ENCODE results near the gene PRPF39. TPM values are rescaled to one million over a fixed set of nuclear protein-coding genes. Genes with fewer than 3 reads are reported as not detected.

The PRPF39 gene
- total RNA-seq, 1 donor from 2014 or later = 42.6 TPM

- DNase-seq (ENCODE audit: low read depth) (no peak), FAIRE-seq (no peak)
- no peak overlapping the region for H3K4me3 ChIP-seq (ENCODE audit: insufficient read depth, low read depth, low read length)
- H3K27me3 ChIP-seq (ENCODE audit: insufficient read depth, low read length) = no peaks in the 10 kb centered on the region
- peaks cover 20% of the 10 kb centered on the region for H3K36me3 ChIP-seq (ENCODE audit: insufficient read depth, low read length)
- no peaks in the 10 kb centered on the region for H3K4me1 ChIP-seq (ENCODE audit: insufficient read depth, low read length)
- Mint-ChIP-seq H3K4me3 (ENCODE audit: unreplicated experiment) (no peak overlapping the region), H3K27ac (ENCODE audit: unreplicated experiment) (no peak overlapping the region), H3K9me3 (ENCODE audit: unreplicated experiment) (no peaks in the 10 kb centered on the region), H3K27me3 (ENCODE audit: low read depth, unreplicated experiment) (no peaks in the 10 kb centered on the region), H3K36me3 (ENCODE audit: low read depth, unreplicated experiment) (peaks cover 6% of the 10 kb centered on the region), H3K4me1 (ENCODE audit: low read depth, unreplicated experiment) (peaks cover 1% of the 10 kb centered on the region)
- no peak overlapping the region for H3K4me2 ChIP-seq (ENCODE audit: low read length)
- H4K20me1 ChIP-seq (ENCODE audit: insufficient read depth, low read length) = peaks cover 3% of the 10 kb centered on the region
- H3K9me3 ChIP-seq (ENCODE audit: insufficient read depth, low read depth, low read length) = no peaks in the 10 kb centered on the region
- H3K9ac ChIP-seq (ENCODE audit: low read length) = no peak overlapping the region
- H3K79me2 ChIP-seq (ENCODE audit: insufficient read depth, low read length) = peaks cover 24% of the 10 kb centered on the region
- no peak overlapping the region for H2AFZ ChIP-seq (ENCODE audit: low read depth, low read length)
- TF ChIP-seq EZH2 (IDR thresholded peaks at IDR 0.05; ENCODE audit: insufficient read depth, low read length) = no peak
- no peak for TF ChIP-seq CTCF (IDR thresholded peaks at IDR 0.05; ENCODE audit: insufficient read depth, low read depth, low read length)
- no peak overlapping the region for H3K27ac ChIP-seq (ENCODE audit: low read depth, low read length)
These were observed 20.6 kb downstream of the PRPF39 start for GRCh38 chr14:45104561-45104960.

DNA sequence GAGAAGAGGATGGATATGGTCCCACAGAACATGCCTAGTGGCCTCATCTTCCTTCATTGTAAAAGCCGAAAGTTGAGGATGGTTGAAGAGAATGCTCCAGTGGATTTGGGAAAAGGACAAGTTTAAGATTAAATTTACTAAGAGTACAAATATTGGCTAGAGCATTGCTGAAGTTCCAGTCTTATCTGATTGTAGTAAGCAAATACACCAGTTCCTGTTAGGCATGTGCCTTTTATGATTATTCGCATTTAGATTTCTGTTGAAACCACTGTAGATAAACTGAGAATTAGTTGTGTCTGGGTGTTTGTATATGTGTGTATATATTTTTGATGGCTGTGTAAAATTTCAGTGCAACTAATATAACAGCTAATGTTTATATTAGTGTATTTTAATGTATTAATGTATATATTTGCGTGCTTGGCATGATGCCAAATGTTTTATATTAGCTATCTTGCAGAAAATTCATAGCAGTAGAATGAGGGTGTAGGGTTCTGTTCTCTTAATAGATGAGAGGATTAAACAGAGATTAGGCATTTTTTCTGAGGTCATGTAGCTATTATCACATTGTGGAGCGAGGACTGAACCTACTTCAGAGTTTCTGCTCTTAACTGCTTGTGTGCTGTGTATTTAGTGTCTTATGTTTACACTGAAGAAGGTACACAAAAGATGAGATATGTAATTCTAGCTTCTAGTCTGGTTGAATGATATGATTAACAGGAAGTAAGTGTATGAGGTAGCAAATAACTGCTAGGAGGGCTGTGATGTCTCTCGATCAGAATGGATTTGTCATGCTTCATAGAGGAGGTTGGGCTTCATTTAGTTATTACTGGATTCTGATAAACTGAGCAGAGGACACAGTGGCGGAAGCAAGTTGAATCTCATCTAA is 29.2 kb downstream of the PRPF39 start:
- Histone ChIP-seq H3K27ac (ENCODE audit: low read depth, low read length) (peak overlapping the region; percentile 1), H3K4me1 (ENCODE audit: insufficient read depth, low read length) (no peaks in the 10 kb centered on the region), H3K9ac (ENCODE audit: low read length) (no peak overlapping the region), H3K79me2 (ENCODE audit: insufficient read depth, low read length) (peaks cover 8% of the 10 kb centered on the region), H2AFZ (ENCODE audit: low read depth, low read length) (no peak overlapping the region), H3K4me3 (ENCODE audit: insufficient read depth, low read depth, low read length) (no peak overlapping the region), H4K20me1 (ENCODE audit: insufficient read depth, low read length) (peaks cover 4% of the 10 kb centered on the region), H3K9me3 (ENCODE audit: insufficient read depth, low read depth, low read length) (no peaks in the 10 kb centered on the region), H3K27me3 (ENCODE audit: insufficient read depth, low read length) (no peaks in the 10 kb centered on the region), H3K36me3 (ENCODE audit: insufficient read depth, low read length) (peaks cover 48% of the 10 kb centered on the region), H3K4me2 (ENCODE audit: low read length) (peak overlapping the region; percentile 17)
- DNase-seq (ENCODE audit: low read depth) (no peak), FAIRE-seq (no peak)
- no peaks in the 10 kb centered on the region for H3K9me3 Mint-ChIP-seq (ENCODE audit: unreplicated experiment)
- H3K4me3 Mint-ChIP-seq (ENCODE audit: unreplicated experiment) = no peak overlapping the region
- no peaks in the 10 kb centered on the region for H3K27me3 Mint-ChIP-seq (ENCODE audit: low read depth, unreplicated experiment)
- peaks cover 7% of the 10 kb centered on the region for H3K36me3 Mint-ChIP-seq (ENCODE audit: low read depth, unreplicated experiment)
- TF ChIP-seq EZH2 (IDR thresholded peaks at IDR 0.05; ENCODE audit: insufficient read depth, low read length) (no peak), CTCF (IDR thresholded peaks at IDR 0.05; ENCODE audit: insufficient read depth, low read depth, low read length) (no peak)
- H3K4me1 Mint-ChIP-seq (ENCODE audit: low read depth, unreplicated experiment) = peaks cover 7% of the 10 kb centered on the region
- no peak overlapping the region for H3K27ac Mint-ChIP-seq (ENCODE audit: unreplicated experiment)

DNA sequence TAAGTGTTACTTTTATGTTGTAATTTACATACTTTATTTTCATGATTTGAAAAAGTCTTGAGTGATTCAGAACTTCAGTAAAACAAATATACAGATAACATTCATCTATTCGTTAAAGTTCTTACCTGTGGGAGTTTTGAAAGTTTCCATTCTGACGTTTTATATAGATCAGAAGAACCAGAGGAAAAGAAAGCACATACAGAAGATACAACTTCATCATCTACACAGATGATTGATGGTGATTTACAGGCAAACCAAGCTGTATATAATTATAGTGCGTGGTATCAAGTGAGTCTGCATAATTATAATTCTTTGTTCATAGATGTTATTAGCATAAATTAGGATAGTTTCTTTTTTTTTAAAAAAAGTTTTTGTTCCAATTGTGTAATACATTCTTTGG is 30.4 kb downstream of the PRPF39 start:
- no peak for TF ChIP-seq EZH2 (IDR thresholded peaks at IDR 0.05; ENCODE audit: insufficient read depth, low read length)
- TF ChIP-seq CTCF (IDR thresholded peaks at IDR 0.05; ENCODE audit: insufficient read depth, low read depth, low read length) = no peak
- FAIRE-seq (no peak), DNase-seq (ENCODE audit: low read depth) (no peak)
- Mint-ChIP-seq H3K4me1 (ENCODE audit: low read depth, unreplicated experiment) (peaks cover 7% of the 10 kb centered on the region), H3K27ac (ENCODE audit: unreplicated experiment) (no peak overlapping the region), H3K27me3 (ENCODE audit: low read depth, unreplicated experiment) (no peaks in the 10 kb centered on the region), H3K4me3 (ENCODE audit: unreplicated experiment) (no peak overlapping the region), H3K9me3 (ENCODE audit: unreplicated experiment) (no peaks in the 10 kb centered on the region), H3K36me3 (ENCODE audit: low read depth, unreplicated experiment) (peaks cover 12% of the 10 kb centered on the region)
- no peaks in the 10 kb centered on the region for H3K4me1 ChIP-seq (ENCODE audit: insufficient read depth, low read length)
- H3K27ac ChIP-seq (ENCODE audit: low read depth, low read length) = no peak overlapping the region
- H3K4me3 ChIP-seq (ENCODE audit: insufficient read depth, low read depth, low read length) = no peak overlapping the region
- peaks cover 8% of the 10 kb centered on the region for H3K79me2 ChIP-seq (ENCODE audit: insufficient read depth, low read length)
- peaks cover 54% of the 10 kb centered on the region for H3K36me3 ChIP-seq (ENCODE audit: insufficient read depth, low read length)
- H3K4me2 ChIP-seq (ENCODE audit: low read length) = no peak overlapping the region
- no peak overlapping the region for H2AFZ ChIP-seq (ENCODE audit: low read depth, low read length)
- no peak overlapping the region for H3K9ac ChIP-seq (ENCODE audit: low read length)
- H3K27me3 ChIP-seq (ENCODE audit: insufficient read depth, low read length) = no peaks in the 10 kb centered on the region
- no peaks in the 10 kb centered on the region for H3K9me3 ChIP-seq (ENCODE audit: insufficient read depth, low read depth, low read length)
- peaks cover 4% of the 10 kb centered on the region for H4K20me1 ChIP-seq (ENCODE audit: insufficient read depth, low read length)
